A549 (cell line): ENCODE results near the gene BCAS3. TPM values are rescaled to one million over a fixed set of nuclear protein-coding genes. Genes with fewer than 3 reads are reported as not detected.

ENCODE experiments used
- ATAC-seq, 2 experiments: fragments of 200-7000 bp in 1 of 2; fragments of >200 bp in 1 of 2; cut with Nextera tagmentation in 1 of 2; cut with Tn5 transposase in 1 of 2; 3 replicates each; pipeline versions ENCODE4 v1.8.0 to v1.9.1; 2018 to 2020; ENCODE audit warnings: mild to moderate bottlenecking in 1 of 2, moderate library complexity in 1 of 2
- CTCF ChIA-PET: fragments of 300-600 bp; sonication (Branson Sonifier 250); formaldehyde crosslinking; extraction: SDS; loops from one replicate; lab custom pipeline; 2021; ENCODE audit warnings: antibody characterized with exemption, inconsistent platforms; lab: Yijun Ruan, JAX
- POLR2A ChIA-PET: fragments of 350-600 bp; formaldehyde crosslinking; extraction: SDS; loops from one replicate; lab custom pipeline; 2021; ENCODE audit warnings: antibody characterized with exemption, inconsistent platforms; lab: Yijun Ruan, JAX
- DNase-seq, 2 experiments: peaks; one replicate each; pipeline versions ENCODE4 v3.0.0 to v3.0.0-alpha.2; 2011 to 2016; ENCODE audit warnings: low read depth in 1 of 2, low spot score in 1 of 2
- FAIRE-seq: peaks from 2 replicates; lab custom pipeline; 2011; peaks lifted over from hg19 to GRCh38; lab: Jason Lieb, UNC
- H3K27ac ChIP-seq, 2 experiments: fragments of >200 bp; sonication (Bioruptor Twin); formaldehyde crosslinking; 3 replicates each; pipeline ENCODE4 v1.5.1; 2016 to 2017
- H3K4me1 ChIP-seq: fragments of >200 bp; sonication (Bioruptor Twin); formaldehyde crosslinking; 3 replicates; pipeline ENCODE4 v1.6.1; 2016
- H3K4me2 ChIP-seq: fragments of >200 bp; sonication (Bioruptor Twin); formaldehyde crosslinking; 3 replicates; pipeline ENCODE4 v1.6.1; 2016
- H3K4me3 ChIP-seq: fragments of >200 bp; sonication (Bioruptor Twin); formaldehyde crosslinking; 3 replicates; pipeline ENCODE4 v1.5.1; 2016
- H3K9me3 ChIP-seq: fragments of >200 bp; sonication (Bioruptor Twin); formaldehyde crosslinking; 3 replicates; pipeline ENCODE4 v1.6.1; 2016
- CEBPB ChIP-seq, 2 experiments: fragments of >200 bp in 1 of 2; sonication (Bioruptor Twin) in 1 of 2; formaldehyde crosslinking in 1 of 2; IDR thresholded peaks; 2 replicates each; pipeline ENCODE4 v1.6.1; 2012 to 2016
- EHF ChIP-seq: fragments of 250-450 bp; sonication (Bioruptor Pico); IDR thresholded peaks from 2 replicates; pipeline ENCODE4 v1.5.0; 2020; ENCODE audit warnings: mild to moderate bottlenecking
- ESRRA ChIP-seq: fragments of 150-350 bp; IDR thresholded peaks from 2 replicates; pipeline ENCODE4 v1.6.1; 2014; ENCODE audit warnings: mild to moderate bottlenecking, low read length, borderline replicate concordance
- FOSB ChIP-seq: fragments of 250-450 bp; sonication (Bioruptor Pico); IDR thresholded peaks from 2 replicates; pipeline ENCODE4 v1.5.0; 2020; ENCODE audit warnings: mild to moderate bottlenecking, moderate library complexity
- FOSL2 ChIP-seq, 2 experiments: fragments of 450-650 bp in 1 of 2; fragments of >200 bp in 1 of 2; sonication (Bioruptor Twin) in 1 of 2; formaldehyde crosslinking; IDR thresholded peaks; 2 replicates each; pipeline versions ENCODE4 v1.5.0 to v1.6.1; 2016 to 2020; ENCODE audit warnings: mild to moderate bottlenecking in 1 of 2, moderate library complexity in 1 of 2
- GATA3 ChIP-seq: IDR thresholded peaks from 2 replicates; pipeline ENCODE4 v1.6.1; 2012; ENCODE audit warnings: borderline replicate concordance
- HEYL ChIP-seq: fragments of 250-450 bp; sonication (Bioruptor Pico); IDR thresholded peaks from 2 replicates; pipeline ENCODE4 v1.8.0; 2021; ENCODE audit warnings: mild to moderate bottlenecking, moderate library complexity
- HOXA7 ChIP-seq: fragments of 250-450 bp; sonication (Bioruptor Pico); IDR thresholded peaks from 2 replicates; pipeline ENCODE4 v1.5.0; 2020; ENCODE audit warnings: mild to moderate bottlenecking, moderate library complexity
- HOXB5 ChIP-seq: fragments of 250-450 bp; sonication (Bioruptor Pico); IDR thresholded peaks from 2 replicates; pipeline ENCODE4 v1.5.0; 2020; ENCODE audit warnings: mild to moderate bottlenecking, moderate library complexity
- JUN ChIP-seq, 2 experiments: fragments of >200 bp; sonication (Bioruptor Twin); formaldehyde crosslinking; IDR thresholded peaks; 2 replicates in 1 of 2; 3 replicates in 1 of 2; pipeline ENCODE4 v1.6.1; 2016 to 2017
- JUNB ChIP-seq: fragments of >200 bp; sonication (Bioruptor Twin); formaldehyde crosslinking; IDR thresholded peaks from 2 replicates; pipeline ENCODE4 v1.6.1; 2016
- KDM1A ChIP-seq: fragments of 200-600 bp; sonication (generic); IDR thresholded peaks from 2 replicates; pipeline ENCODE4 v1.6.1; 2016; ENCODE audit warnings: low read depth, mild to moderate bottlenecking
- MYC ChIP-seq: IDR thresholded peaks from 2 replicates; pipeline ENCODE4 v1.6.1; 2012; ENCODE audit warnings: mild to moderate bottlenecking, inconsistent platforms, low read length, improper control_type of control experiment, borderline replicate concordance
- NFE2L2 ChIP-seq: fragments of 150-350 bp; conservative IDR thresholded peaks from 2 replicates; pipeline ENCODE4 v1.6.1; 2014; ENCODE audit warnings: low read length
- SREBF2 ChIP-seq: fragments of 450-650 bp; IDR thresholded peaks from 2 replicates; pipeline ENCODE4 v1.6.1; 2014; ENCODE audit warnings: mild to moderate bottlenecking, moderate library complexity
- ZFP36 ChIP-seq: fragments of 450-650 bp; IDR thresholded peaks from 2 replicates; pipeline ENCODE4 v1.6.1; 2014; ENCODE audit warnings: borderline replicate concordance; ENCODE audit not compliant: partially characterized antibody
- WGBS: methylation state at CpG from one replicate; pipeline ENCODE4 v1.1.6; 2017; ENCODE audit errors: missing lambda C conversion rate; 5-methylcytosine and 5-hydroxymethylcytosine counted together
- polyA plus RNA-seq, 4 experiments: library from polyadenylated mRNA; depleted of rRNA in 3 of 4; stranded (reverse); fragments of >200 nt; fragmentation: RNase III in 1 of 4; extraction: RNeasy Plus Mini Kit Qiagen cat#74134 plus additional on column Dnase treatment in 1 of 4; gene quantifications; 2 replicates in 3 of 4; 3 replicates in 1 of 4; pipeline ENCODE4 v1.2.3, GENCODE V29; 2011 to 2017
- TF ChIP-seq, protein P1 (sequence below): fragments of 150-350 bp; IDR thresholded peaks from 2 replicates; pipeline ENCODE4 v1.6.1; 2014; ENCODE audit warnings: low read depth, mild to moderate bottlenecking, low read length
- TF ChIP-seq, protein P2 (sequence below): IDR thresholded peaks from 2 replicates; pipeline ENCODE4 v1.6.1; 2012; ENCODE audit warnings: low read depth, borderline replicate concordance
- TF ChIP-seq, protein P3 (sequence below): IDR thresholded peaks from 2 replicates; pipeline ENCODE4 v1.6.1; 2012
- TF ChIP-seq, protein P4 (sequence below): fragments of 200-600 bp; sonication (generic); IDR thresholded peaks from 2 replicates; pipeline ENCODE4 v1.6.1; 2016; ENCODE audit warnings: antibody characterized with exemption, mild to moderate bottlenecking, moderate library complexity
- TF ChIP-seq, protein P5 (sequence below): fragments of >200 bp; sonication (Bioruptor Twin); formaldehyde crosslinking; IDR thresholded peaks from 3 replicates; pipeline ENCODE4 v1.6.1; 2016
- TF ChIP-seq, protein P6 (sequence below): fragments of 450-650 bp; IDR thresholded peaks from 2 replicates; pipeline ENCODE4 v1.6.1; 2014; ENCODE audit warnings: antibody characterized with exemption
- TF ChIP-seq, protein P7 (sequence below): fragments of 250-450 bp; sonication (Bioruptor Pico); IDR thresholded peaks from 2 replicates; pipeline ENCODE4 v1.5.0; 2020; ENCODE audit warnings: low read depth, mild to moderate bottlenecking, moderate library complexity

Gene BCAS3
- polyA plus RNA-seq, 2 of the 4 experiments (the other 2 are of a cell fraction) = 14.7 to 43.4 TPM

DNA sequence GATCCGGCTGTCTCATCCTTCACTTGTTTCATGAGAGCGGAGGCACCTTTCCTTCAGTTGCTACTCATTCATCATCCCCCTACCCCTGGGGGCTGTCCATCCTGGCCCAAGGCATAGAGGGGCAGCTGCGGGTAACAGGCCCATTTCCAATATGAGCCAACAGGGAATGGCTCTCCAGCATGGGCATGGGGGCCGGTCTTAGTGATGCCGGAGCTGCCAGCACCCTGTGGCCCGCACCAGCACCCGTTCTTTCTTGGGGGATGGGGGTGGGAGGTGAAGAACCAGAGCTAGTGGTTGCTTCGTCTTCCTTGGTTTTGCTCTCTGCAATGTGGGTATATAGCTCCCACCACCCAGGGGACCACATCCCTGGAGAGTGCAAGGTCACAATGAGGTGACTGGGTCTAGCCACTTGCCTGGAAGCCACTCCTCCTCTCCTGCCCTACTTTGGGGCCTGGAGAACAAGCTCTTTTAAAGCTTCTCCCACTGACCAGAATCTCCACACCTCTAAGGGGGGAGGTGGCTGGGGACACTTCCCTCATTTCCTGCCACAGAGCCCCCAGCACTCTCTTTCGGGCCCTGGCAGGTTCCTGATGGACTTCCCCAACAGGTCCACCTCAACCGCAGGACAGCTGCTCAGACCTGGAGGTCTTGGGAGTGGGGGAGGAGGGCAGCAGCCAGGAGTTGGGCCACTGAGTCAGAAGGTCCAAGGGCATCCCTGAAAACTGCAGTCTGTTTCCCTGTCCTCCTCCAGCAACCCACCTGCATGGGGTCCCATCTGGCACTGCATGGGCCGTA is 710.1 kb downstream of the BCAS3 start:
- CTCF ChIA-PET = interaction anchor here (0.7 to 1.8 kb wide), 7 partner anchors 12 to 416 kb away, joined by 3 to 5 read pairs (median 4); partner anchors contain the start of gene TBX2
- FAIRE-seq = no peak
- no peak for DNase-seq
- TF ChIP-seq ZFP36 (no peak), FOSB (no peak), GATA3 (no peak), FOSL2 (IDR thresholded peaks at IDR 0.05) (no peak), FOSL2 (CRISPR knock-in tag; IDR thresholded peaks at IDR 0.05) (no peak), KDM1A (no peak), HEYL (CRISPR knock-in tag) (no peak), HOXB5 (CRISPR knock-in tag) (no peak), MYC (no peak), SREBF2 (no peak)
- TF ChIP-seq, protein P1, sequence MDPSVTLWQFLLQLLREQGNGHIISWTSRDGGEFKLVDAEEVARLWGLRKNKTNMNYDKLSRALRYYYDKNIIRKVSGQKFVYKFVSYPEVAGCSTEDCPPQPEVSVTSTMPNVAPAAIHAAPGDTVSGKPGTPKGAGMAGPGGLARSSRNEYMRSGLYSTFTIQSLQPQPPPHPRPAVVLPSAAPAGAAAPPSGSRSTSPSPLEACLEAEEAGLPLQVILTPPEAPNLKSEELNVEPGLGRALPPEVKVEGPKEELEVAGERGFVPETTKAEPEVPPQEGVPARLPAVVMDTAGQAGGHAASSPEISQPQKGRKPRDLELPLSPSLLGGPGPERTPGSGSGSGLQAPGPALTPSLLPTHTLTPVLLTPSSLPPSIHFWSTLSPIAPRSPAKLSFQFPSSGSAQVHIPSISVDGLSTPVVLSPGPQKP = no peak
- TF ChIP-seq, protein P2, sequence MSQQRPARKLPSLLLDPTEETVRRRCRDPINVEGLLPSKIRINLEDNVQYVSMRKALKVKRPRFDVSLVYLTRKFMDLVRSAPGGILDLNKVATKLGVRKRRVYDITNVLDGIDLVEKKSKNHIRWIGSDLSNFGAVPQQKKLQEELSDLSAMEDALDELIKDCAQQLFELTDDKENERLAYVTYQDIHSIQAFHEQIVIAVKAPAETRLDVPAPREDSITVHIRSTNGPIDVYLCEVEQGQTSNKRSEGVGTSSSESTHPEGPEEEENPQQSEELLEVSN = no peak
- TF ChIP-seq, protein P3, sequence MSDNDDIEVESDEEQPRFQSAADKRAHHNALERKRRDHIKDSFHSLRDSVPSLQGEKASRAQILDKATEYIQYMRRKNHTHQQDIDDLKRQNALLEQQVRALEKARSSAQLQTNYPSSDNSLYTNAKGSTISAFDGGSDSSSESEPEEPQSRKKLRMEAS = no peak
- TF ChIP-seq, all 56 proteins: peak for 0
- Histone ChIP-seq H3K4me1 (no peaks in the 10 kb centered on the region), H3K27ac (no peak overlapping the region), H3K4me2 (no peak overlapping the region), H3K9me3 (no peaks in the 10 kb centered on the region), H3K4me3 (no peak overlapping the region)
- no peak for ATAC-seq
- WGBS = 98% methylated on average over 11 of the region's 11 CpGs
- POLR2A ChIA-PET = no interaction called here

DNA sequence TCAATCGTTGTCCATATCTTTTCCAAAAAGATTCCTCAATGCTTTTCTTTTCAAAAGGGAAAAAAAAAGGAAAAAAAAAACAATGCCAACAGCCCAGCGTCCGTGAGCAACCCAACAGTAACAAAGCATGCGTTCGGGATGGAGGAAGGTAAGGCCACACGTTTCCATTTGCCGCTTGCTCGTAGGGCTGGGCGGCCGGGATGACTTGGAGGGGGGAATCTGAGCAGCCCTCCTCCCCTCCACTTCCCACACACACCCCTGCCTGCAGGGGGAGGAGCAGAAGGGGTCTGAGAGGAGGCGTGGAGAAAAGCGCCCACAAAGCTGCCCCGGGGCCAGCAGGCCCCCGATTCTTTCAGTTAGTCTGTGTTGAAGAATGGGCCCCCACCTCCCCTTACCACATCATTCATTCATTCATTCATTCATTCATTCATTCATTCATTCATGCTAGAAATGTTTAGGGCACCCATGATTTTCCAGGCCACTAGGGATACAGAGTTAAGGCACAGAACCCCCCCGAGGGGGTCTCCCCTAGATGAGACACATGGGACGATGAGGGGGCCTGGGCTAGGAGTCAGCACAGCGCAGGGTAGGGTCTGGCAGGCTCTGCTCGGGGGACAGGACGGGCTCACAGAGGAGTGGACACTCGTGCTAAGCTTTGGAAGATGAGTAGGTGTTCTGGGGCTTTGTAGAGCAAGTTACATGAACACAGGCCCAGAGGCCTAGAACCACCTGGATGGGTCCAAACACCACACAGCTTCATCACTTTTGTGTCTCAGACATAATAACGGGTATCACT is 711.1 kb downstream of the BCAS3 start:
- DNase-seq (no peak), ATAC-seq (no peak), FAIRE-seq (no peak)
- CTCF ChIA-PET = interaction anchor here (0.6 to 2.8 kb wide), 13 partner anchors 11 to 669 kb away, joined by 3 to 26 read pairs (median 8); partner anchors contain the start of gene TBX2
- Histone ChIP-seq H3K4me3 (no peak overlapping the region), H3K4me1 (peaks cover 3% of the 10 kb centered on the region; the same call in 2 of the 3 replicates), H3K9me3 (no peaks in the 10 kb centered on the region), H3K4me2 (no peak overlapping the region), H3K27ac (no peak overlapping the region; a peak in 1 of 6 replicates)
- POLR2A ChIA-PET = interaction anchor here (0.6 kb wide), 1 partner anchor 11 kb away, joined by 3 read pairs; the partner anchor contains the start of gene TBX2
- WGBS = 80% methylated on average over 21 of the region's 21 CpGs
- TF ChIP-seq NFE2L2 (no peak), ZFP36 (no peak), HOXA7 (no peak), EHF (CRISPR knock-in tag) (no peak), ESRRA (no peak), CEBPB (IDR thresholded peaks at IDR 0.05) (no peak), JUNB (no peak), JUN (IDR thresholded peaks at IDR 0.05) (no peak)
- TF ChIP-seq, protein P4, sequence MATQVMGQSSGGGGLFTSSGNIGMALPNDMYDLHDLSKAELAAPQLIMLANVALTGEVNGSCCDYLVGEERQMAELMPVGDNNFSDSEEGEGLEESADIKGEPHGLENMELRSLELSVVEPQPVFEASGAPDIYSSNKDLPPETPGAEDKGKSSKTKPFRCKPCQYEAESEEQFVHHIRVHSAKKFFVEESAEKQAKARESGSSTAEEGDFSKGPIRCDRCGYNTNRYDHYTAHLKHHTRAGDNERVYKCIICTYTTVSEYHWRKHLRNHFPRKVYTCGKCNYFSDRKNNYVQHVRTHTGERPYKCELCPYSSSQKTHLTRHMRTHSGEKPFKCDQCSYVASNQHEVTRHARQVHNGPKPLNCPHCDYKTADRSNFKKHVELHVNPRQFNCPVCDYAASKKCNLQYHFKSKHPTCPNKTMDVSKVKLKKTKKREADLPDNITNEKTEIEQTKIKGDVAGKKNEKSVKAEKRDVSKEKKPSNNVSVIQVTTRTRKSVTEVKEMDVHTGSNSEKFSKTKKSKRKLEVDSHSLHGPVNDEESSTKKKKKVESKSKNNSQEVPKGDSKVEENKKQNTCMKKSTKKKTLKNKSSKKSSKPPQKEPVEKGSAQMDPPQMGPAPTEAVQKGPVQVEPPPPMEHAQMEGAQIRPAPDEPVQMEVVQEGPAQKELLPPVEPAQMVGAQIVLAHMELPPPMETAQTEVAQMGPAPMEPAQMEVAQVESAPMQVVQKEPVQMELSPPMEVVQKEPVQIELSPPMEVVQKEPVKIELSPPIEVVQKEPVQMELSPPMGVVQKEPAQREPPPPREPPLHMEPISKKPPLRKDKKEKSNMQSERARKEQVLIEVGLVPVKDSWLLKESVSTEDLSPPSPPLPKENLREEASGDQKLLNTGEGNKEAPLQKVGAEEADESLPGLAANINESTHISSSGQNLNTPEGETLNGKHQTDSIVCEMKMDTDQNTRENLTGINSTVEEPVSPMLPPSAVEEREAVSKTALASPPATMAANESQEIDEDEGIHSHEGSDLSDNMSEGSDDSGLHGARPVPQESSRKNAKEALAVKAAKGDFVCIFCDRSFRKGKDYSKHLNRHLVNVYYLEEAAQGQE = no peak
- TF ChIP-seq, protein P5, sequence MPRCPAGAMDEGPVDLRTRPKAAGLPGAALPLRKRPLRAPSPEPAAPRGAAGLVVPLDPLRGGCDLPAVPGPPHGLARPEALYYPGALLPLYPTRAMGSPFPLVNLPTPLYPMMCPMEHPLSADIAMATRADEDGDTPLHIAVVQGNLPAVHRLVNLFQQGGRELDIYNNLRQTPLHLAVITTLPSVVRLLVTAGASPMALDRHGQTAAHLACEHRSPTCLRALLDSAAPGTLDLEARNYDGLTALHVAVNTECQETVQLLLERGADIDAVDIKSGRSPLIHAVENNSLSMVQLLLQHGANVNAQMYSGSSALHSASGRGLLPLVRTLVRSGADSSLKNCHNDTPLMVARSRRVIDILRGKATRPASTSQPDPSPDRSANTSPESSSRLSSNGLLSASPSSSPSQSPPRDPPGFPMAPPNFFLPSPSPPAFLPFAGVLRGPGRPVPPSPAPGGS = no peak
- TF ChIP-seq, protein P6, sequence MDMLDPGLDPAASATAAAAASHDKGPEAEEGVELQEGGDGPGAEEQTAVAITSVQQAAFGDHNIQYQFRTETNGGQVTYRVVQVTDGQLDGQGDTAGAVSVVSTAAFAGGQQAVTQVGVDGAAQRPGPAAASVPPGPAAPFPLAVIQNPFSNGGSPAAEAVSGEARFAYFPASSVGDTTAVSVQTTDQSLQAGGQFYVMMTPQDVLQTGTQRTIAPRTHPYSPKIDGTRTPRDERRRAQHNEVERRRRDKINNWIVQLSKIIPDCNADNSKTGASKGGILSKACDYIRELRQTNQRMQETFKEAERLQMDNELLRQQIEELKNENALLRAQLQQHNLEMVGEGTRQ = no peak
- TF ChIP-seq, protein P7, sequence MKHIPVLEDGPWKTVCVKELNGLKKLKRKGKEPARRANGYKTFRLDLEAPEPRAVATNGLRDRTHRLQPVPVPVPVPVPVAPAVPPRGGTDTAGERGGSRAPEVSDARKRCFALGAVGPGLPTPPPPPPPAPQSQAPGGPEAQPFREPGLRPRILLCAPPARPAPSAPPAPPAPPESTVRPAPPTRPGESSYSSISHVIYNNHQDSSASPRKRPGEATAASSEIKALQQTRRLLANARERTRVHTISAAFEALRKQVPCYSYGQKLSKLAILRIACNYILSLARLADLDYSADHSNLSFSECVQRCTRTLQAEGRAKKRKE (CRISPR knock-in tag) = no peak
